Breast epithelium (tissue), 3 donors: ENCODE measurements around the gene CNTNAP2.

Experiments
- CTCF ChIP-seq, 3 donors: fragments of 450-650 bp; IDR thresholded peaks; one replicate each; pipeline ENCODE4 v1.5.1; 2016 to 2017; ENCODE audit warnings: antibody characterized with exemption in 3 of 3, mild to moderate bottlenecking in 3 of 3, moderate library complexity in 3 of 3
- POLR2A ChIP-seq: fragments of 450-650 bp; IDR thresholded peaks from one replicate; pipeline ENCODE4 v1.6.1; 2016; ENCODE audit warnings: antibody characterized with exemption, mild to moderate bottlenecking, moderate library complexity
- POLR2AphosphoS5 ChIP-seq, 3 donors: sonication (generic); formaldehyde crosslinking; IDR thresholded peaks; one replicate each; pipeline ENCODE4 v1.6.1; 2017; ENCODE audit warnings: antibody characterized with exemption in 3 of 3

GRCh38 chr7:147496209-147496608 lies 1379.6 kb downstream of the CNTNAP2 start:
- TF ChIP-seq CTCF (IDR thresholded peaks at IDR 0.05) (no peak), POLR2A (no peak), POLR2AphosphoS5 (IDR thresholded peaks at IDR 0.05) (no peak)
